NCI-H1694 (cell line): ENCODE results near the gene DOK7.
"Not testable (repeated sequence)": the region's sequence is repeated elsewhere in the genome, so short reads cannot be mapped to it uniquely, and the experiment has no call there.

Source experiments
- DNase-seq: peaks from one replicate; lab custom pipeline; 2025; lab: John Stamatoyannopoulos, UW

The DOK7 gene

DNA sequence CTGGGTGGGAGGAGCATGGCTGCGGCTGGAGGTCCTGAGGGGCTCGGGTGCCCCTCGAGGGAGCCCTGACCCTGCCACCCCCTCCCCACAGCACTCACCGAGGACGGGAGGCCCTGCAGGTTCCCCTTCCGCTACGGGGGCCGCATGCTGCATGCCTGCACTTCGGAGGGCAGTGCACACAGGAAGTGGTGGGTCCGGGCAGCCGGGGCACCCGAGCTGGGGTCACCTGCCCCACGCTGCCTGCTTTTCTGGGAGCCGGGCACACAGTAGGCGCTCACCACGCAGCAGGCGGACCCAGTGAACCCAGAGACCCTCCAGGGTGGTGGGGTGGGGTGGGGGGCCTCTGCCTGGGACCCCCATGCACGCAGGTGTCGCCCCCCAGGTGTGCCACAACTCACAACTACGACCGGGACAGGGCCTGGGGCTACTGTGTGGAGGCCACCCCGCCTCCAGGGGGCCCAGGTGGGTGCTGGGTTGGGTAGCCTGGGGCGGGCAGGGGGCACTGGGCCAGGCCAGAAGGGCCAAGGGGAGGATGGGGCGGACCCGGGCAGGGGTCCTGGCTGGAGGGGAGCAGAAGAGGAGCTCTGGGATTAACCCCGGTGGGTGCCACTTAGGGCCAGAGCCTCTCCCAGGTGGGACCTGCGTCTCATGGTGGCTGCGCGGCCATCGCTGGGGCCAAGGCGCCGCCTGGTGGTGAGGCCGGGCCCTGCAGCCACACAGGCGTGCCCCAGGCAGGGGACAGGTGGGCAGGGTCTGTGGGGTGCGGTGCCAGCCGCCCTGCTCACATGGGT is 20.0 kb upstream of the DOK7 start:
- peak; percentile 18 for DNase-seq

DNA sequence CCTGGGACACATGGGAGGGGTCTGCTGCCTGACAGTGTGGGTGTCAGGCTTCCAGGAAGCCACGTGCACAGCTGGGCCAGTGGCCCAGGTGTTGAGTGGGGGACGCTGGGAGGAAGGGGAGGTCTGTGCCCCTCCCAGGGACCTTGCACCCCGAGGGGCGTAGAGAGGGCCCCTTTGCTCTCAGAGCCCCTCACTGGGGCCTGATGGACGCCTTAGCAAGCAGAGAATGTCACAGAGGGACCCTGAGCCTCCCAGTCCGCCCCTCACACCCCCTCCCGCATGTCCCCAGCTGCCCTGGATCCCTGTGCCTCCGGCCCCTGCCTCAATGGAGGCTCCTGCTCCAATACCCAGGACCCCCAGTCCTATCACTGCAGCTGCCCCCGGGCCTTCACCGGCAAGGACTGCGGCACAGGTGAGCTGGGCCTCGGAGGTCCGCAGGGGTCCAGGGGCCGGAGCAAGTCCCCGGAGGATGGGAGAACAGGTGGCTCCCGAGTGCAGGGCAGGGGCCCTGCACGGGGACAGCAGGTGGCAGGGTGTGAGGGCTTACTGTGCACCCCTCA is 19.3 kb upstream of the DOK7 start:
- no peak for DNase-seq

DNA sequence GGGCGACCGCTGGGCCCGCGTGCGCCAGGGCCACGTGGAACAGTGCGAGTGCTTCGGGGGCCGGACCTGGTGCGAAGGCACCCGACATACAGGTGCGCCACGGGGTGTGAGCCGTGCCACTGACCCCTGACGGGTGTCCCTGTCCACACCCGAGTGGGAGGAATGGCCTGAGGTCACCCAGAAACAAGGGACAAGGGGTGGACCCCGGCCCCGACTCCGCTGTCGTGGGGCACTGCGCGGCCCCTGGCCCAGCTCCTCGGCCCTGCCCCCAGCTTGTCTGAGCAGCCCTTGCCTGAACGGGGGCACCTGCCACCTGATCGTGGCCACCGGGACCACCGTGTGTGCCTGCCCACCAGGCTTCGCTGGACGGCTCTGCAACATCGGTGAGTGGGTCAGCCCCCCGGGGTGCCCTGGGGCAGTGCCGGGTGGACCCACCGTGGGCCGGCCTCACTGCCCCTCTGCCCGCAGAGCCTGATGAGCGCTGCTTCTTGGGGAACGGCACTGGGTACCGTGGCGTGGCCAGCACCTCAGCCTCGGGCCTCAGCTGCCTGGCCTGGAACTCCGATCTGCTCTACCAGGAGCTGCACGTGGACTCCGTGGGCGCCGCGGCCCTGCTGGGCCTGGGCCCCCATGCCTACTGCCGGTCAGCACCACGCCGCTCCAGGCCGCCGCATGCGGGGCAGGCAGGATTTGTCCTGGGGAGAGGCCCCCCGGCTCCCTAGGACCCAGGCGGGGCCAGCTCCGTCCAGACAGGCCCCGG is 18.6 kb upstream of the DOK7 start:
- DNase-seq = no peak

DNA sequence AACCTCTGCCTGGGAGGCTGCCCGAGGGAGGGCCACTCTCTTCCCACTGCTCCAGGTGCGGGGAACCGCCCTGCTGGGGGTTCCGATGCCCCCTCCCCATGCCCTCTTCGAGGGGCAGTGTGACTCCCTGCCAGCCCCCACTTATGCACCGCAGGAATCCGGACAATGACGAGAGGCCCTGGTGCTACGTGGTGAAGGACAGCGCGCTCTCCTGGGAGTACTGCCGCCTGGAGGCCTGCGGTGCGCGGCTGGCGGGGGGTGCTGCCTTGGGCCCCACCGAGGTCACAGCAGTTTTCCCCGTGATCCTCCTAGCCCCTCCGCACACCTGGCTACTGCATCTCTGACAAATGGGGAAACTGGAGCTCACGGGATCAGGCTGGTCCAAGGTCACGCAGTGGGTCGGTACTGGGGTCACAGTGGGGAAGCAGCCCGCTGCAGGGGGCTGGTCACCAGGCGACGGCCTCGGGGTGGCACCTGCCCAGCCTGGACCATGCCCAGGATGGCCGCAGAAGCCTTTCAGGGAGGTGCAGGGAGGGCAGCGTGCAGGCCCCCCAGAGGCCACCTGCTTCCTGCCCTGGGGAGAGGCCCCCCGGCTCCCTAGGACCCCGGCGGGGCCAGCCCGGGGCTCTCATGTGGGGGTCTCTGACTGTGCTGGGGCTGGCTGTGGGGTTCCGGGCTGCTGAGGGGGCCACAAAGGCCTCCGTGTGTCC is 17.8 kb upstream of the DOK7 start:
- DNase-seq = no peak

DNA sequence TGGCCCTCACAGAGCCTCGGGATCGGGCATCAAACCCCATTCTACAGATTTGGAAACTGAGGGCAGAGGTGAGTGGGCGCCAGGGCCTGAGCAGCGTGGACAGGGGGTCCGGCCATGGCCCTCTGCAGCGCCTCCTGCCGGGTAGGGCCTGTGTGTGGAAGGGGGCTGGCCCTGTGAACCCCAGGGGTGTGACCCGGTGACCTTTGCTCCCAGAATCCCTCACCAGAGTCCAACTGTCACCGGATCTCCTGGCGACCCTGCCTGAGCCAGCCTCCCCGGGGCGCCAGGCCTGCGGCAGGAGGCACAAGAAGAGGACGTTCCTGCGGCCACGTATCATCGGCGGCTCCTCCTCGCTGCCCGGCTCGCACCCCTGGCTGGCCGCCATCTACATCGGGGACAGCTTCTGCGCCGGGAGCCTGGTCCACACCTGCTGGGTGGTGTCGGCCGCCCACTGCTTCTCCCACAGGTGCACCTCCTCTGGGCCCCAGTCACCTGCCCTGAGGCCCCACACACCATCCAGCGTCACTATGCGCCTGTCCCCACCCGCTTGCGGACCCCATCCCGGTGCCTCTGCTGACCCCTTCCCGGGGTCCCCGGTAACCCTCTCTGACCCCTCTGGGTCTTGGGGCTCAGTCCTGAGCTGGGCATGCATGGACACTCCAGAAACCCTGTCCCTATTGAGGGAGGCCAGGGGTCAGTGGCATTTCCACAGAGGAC is 17.1 kb upstream of the DOK7 start:
- DNase-seq = no peak

GRCh38 chr4:3446631-3447320 is 16.3 kb upstream of the DOK7 start:
- no peak for DNase-seq

DNA sequence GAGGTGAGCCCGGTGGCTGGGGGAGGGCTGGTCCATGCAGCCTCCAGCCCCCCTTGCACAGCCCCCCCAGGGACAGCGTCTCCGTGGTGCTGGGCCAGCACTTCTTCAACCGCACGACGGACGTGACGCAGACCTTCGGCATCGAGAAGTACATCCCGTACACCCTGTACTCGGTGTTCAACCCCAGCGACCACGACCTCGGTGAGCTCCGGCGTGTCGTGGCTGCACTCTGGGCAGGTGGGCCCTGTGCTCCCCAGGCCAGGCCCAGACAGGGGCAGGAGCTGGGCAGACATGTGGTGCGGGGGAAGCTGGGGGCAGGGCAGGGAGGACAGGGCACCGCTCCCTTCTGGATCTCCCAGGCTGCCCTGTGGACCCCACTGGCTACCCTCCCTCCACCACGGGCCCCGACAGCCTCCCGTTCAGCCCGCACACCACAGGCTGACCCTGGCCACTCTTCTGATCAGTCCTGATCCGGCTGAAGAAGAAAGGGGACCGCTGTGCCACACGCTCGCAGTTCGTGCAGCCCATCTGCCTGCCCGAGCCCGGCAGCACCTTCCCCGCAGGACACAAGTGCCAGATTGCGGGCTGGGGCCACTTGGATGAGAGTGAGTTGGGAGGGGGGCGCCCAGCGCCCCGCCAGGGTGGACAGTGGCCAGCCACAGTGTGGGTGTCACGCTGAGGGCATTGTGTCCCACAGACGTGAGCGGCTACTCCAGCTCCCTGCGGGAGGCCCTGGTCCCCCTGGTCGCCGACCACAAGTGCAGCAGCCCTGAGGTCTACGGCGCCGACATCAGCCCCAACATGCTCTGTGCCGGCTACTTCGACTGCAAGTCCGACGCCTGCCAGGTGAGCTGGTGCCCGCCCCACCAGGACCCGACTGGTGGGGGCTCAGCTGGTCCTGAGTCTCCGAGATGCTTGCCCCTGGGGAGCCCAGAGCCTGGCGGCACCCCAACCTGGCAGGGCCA is 15.4 kb upstream of the DOK7 start:
- no peak for DNase-seq

DNA sequence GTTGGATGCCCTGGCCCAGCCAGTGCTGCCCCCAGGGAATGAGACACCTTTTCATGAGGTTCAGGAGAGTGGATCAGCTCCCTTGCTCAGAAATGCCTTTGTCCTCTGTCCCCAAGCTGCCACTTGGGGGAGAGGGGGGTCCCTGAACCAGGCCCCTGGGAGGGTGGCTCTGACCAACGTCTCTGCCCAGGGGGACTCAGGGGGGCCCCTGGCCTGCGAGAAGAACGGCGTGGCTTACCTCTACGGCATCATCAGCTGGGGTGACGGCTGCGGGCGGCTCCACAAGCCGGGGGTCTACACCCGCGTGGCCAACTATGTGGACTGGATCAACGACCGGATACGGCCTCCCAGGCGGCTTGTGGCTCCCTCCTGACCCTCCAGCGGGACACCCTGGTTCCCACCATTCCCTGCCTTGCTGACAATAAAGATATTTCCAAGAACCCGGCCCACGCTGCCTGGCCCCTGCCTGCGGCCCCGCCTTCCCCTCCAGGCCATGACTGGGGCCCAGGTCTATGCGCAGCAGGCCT is 14.0 kb upstream of the DOK7 start:
- no peak for DNase-seq

- no peak for DNase-seq
These were observed 13.3 kb upstream of the DOK7 start for GRCh38 chr4:3449574-3450534.

DNA sequence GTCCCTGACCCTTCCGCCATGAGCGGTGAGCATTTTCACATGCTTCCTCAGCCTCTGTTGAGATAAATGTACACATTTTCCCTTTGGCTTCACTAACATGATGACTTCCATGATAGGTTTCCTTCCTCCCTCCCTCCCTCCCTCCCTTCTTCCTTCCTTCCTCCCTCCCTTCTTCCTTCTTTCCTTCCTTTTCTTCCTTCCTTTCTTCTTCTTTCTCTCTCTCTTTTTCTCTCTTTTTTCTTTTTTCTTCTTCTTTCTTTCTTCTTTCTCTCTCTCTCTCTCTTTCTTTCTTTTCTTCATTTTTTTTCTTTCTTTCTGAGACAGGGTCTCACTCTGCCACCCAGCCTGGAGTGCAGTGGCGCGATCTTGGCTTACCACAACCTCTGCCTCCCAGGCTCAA is 12.5 kb upstream of the DOK7 start:
- no peak for DNase-seq

DNA sequence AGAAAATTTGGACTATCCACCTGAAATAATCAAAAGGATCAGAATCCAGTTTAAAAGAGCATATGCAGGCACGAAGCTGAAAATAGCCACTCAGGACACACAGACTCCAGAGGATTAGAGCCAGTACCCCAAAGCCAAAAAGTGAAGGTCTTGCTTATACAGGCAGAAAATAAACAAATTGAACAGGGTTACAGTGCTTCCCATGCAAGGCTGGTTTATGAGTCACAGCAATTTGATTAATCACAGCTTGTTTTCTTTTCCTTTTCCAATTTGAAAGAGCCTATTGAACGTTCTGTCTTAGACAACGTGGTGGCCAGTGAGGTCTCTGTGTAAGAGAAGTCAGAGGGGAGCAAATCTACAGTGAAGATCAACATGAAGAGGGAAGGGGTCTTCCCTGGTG is 11.2 kb upstream of the DOK7 start:
- DNase-seq = no peak

DNA sequence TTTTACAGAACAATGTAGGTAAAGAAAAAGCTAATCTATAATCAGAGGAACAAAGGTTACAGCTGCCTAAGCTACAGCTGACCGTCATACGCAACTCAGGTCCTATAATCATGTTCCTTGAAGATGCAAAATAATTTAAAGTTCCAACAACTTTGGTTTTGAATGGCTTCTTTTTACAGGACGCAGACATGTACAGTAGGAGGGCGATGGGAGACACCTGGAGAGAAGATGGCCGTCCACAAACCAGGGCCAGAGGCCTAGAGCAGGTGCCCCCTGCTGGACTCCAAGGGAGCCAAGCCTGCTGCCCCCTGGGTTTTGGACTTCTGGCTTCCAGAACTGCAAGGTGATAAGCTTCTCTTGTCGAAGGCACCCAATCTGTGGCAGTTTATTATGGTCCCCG is 10.7 kb upstream of the DOK7 start:
- DNase-seq = no peak

DNA sequence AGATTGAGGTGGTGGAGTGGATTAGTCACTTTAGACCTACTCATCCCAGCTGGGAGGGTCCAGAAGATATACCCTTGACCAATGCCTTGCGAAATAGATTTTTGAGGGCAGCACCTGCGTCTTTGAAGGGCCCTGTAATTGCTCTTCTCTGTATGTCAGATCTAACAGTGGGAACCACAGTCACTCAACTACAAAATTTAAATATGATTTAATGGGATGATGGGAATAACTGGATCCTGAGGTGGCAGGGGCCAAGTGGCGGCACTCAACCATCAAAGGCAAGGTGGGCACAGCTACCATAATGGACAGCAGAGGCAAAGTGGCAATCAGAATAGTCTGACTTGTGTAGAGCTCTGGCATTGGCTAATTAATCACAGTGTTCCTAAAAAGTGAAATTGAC is 7.5 kb upstream of the DOK7 start:
- DNase-seq = not testable (repeated sequence)

DNA sequence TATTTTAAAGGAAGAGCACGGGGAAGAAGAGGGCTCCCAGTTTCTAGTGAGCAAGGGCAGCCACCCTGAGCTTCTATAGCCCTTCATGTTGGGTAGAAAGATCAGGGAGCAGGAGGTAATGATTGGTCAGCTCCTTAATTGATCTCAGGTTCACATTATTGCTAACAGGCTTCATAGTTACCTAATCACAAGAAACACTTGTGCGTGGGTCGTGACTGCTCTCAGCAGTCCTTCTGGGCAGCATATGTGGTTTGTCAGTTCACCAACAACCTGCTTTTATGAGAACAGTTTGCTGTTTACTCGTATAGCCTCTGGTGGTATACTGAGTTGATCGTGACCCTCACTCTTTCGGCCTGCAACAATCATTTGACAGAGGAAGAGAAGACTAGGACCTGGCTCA is 4.7 kb upstream of the DOK7 start:
- no peak for DNase-seq

DNA sequence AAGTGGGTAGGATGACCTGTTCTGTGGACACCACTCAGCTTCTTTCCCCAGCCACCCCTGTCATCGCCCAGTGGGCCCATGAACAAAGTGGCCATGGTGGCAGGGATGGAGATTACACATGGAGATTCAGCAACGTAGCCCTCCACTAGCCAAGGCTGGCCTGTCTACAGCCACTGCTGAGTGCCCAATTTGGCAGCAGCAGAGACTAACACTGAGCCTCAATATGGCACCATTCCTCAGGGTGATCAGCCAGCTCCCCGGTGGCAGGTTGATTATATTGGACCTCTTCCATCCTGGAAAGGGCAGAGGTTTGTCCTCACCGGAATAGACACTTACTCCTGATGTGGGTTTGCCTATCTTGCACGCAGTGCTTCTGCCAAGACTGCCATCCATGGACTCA is 4.0 kb upstream of the DOK7 start:
- not testable (repeated sequence) for DNase-seq

- DNase-seq = no peak
These were observed 2.2 kb upstream of the DOK7 start for GRCh38 chr4:3460926-3461325.

DNA sequence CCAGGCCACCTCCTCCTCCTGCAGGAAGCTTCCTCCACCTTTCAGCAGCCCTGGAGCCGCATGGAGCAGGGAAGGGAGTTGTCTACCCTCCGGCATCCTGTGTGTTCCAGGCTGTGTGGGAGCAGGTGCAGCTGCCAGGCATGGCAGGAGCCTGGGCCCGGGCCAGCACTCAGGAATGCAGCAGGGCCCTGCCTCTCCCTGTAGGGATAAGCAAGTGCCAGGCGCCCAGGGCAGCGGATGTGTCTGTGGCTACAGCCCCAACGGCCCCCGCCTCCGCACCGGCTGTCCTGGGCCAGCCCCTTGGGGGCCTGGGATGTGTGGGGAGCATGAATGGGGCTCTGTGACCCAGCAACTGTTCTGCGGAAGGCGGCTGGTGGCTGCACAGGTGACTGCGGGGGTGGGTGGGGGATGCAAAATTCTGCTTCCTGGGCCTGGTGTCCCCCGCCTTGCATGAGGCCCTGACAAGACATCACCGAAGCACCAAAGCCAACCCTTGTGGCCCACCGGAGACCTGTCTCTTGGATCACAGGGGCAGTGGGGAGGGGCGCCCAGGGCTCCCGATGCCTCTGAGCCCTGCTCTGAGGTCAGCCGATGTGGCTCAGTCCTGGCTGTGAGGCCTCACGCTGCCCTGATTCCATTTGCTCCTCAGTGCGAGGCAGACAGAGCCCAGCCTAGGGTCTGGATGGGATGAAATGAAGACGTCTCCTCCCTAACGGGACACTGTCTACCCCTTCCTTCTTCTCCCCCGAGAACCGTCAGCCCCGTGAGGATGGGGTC is 1.4 kb upstream of the DOK7 start:
- DNase-seq = peak; percentile 51

- DNase-seq = no peak
These were observed 751 bp upstream of the DOK7 start for GRCh38 chr4:3462321-3462789.
